Stimulated activated memory B cell treated with anti-CD40 and anti-IgM and Interleukin-4, amounts not matched to agents 10 μg/mL and 1 μg/mL and 100 μg/mL, for 72 hours (primary cell): ENCODE measurements around the gene ABLIM3.

Experiments used
- ATAC-seq: fragments of 150-1000 bp; cut with Tn5 transposase; 2 replicates; pipeline ENCODE4 v1.10.0; 2021
- H3K27ac Mint-ChIP-seq: one replicate; pipeline ENCODE4 v1.8.0; 2022; ENCODE audit warnings: mild to moderate bottlenecking, mixed read lengths
- H3K27me3 Mint-ChIP-seq: one replicate; pipeline ENCODE4 v1.8.0; 2022; ENCODE audit warnings: mixed read lengths
- H3K36me3 Mint-ChIP-seq: one replicate; pipeline ENCODE4 v1.8.0; 2022; ENCODE audit warnings: mixed read lengths
- H3K4me1 Mint-ChIP-seq: one replicate; pipeline ENCODE4 v1.8.0; 2022; ENCODE audit warnings: mixed read lengths
- H3K4me3 Mint-ChIP-seq: one replicate; pipeline ENCODE4 v1.8.0; 2022; ENCODE audit warnings: mild to moderate bottlenecking, moderate library complexity, mixed read lengths
- H3K9me3 Mint-ChIP-seq: one replicate; pipeline ENCODE4 v1.8.0; 2022; ENCODE audit warnings: mixed read lengths

ABLIM3 gene

GRCh38 chr5:149141224-149141956 is at the start of gene ABLIM3:
ABLIM3 (plus strand) TSS chr5:149141493; CDS start chr5:149142096, 603 bp downstream.
- Mint-ChIP-seq H3K4me1 (peaks cover 15% of the 10 kb centered on the region), H3K36me3 (peaks cover 6% of the 10 kb centered on the region), H3K27me3 (peaks cover 34% of the 10 kb centered on the region), H3K27ac (no peak within 1 kb of the TSS), H3K4me3 (peak within 1 kb of the TSS; percentile 56), H3K9me3 (peaks cover 5% of the 10 kb centered on the region)
- ATAC-seq = peak; percentile 80

- Mint-ChIP-seq H3K9me3 (peaks cover 9% of the 10 kb centered on the region), H3K27ac (no peak overlapping the region), H3K27me3 (peaks cover 49% of the 10 kb centered on the region), H3K4me1 (no peaks in the 10 kb centered on the region), H3K36me3 (no peaks in the 10 kb centered on the region), H3K4me3 (no peak overlapping the region)
- ATAC-seq = no peak
Observed at GRCh38 chr5:149093625-149094024, 47.7 kb upstream of the ABLIM3 start.

- no peak for ATAC-seq
- Mint-ChIP-seq H3K9me3 (peaks cover 20% of the 10 kb centered on the region), H3K27me3 (peaks cover 46% of the 10 kb centered on the region), H3K4me3 (no peak overlapping the region), H3K36me3 (peaks cover 4% of the 10 kb centered on the region), H3K4me1 (no peaks in the 10 kb centered on the region), H3K27ac (no peak overlapping the region)
Observed at GRCh38 chr5:149094996-149095395, 46.3 kb upstream of the ABLIM3 start.

- H3K4me3 Mint-ChIP-seq = no peak overlapping the region
- peaks cover 14% of the 10 kb centered on the region for H3K36me3 Mint-ChIP-seq
- H3K27me3 Mint-ChIP-seq = peaks cover 21% of the 10 kb centered on the region
- H3K9me3 Mint-ChIP-seq = peaks cover 31% of the 10 kb centered on the region
- no peaks in the 10 kb centered on the region for H3K4me1 Mint-ChIP-seq
- ATAC-seq = no peak
- no peak overlapping the region for H3K27ac Mint-ChIP-seq
Observed at GRCh38 chr5:149099920-149100319, 41.4 kb upstream of the ABLIM3 start.

GRCh38 chr5:149100331-149100730 is 41.0 kb upstream of the ABLIM3 start:
- Mint-ChIP-seq H3K9me3 (peaks cover 30% of the 10 kb centered on the region), H3K4me1 (no peaks in the 10 kb centered on the region), H3K27ac (no peak overlapping the region), H3K4me3 (no peak overlapping the region), H3K36me3 (peaks cover 14% of the 10 kb centered on the region), H3K27me3 (peaks cover 21% of the 10 kb centered on the region)
- no peak for ATAC-seq

GRCh38 chr5:149108651-149109280 is 32.5 kb upstream of the ABLIM3 start:
- Mint-ChIP-seq H3K4me1 (no peaks in the 10 kb centered on the region), H3K36me3 (no peaks in the 10 kb centered on the region), H3K27ac (no peak overlapping the region), H3K9me3 (no peaks in the 10 kb centered on the region), H3K4me3 (no peak overlapping the region), H3K27me3 (peaks cover 11% of the 10 kb centered on the region)
- ATAC-seq = no peak

GRCh38 chr5:149110406-149110805 is 30.9 kb upstream of the ABLIM3 start:
- Mint-ChIP-seq H3K27ac (no peak overlapping the region), H3K9me3 (no peaks in the 10 kb centered on the region), H3K36me3 (no peaks in the 10 kb centered on the region), H3K27me3 (peaks cover 13% of the 10 kb centered on the region), H3K4me3 (no peak overlapping the region), H3K4me1 (no peaks in the 10 kb centered on the region)
- no peak for ATAC-seq

- no peaks in the 10 kb centered on the region for H3K36me3 Mint-ChIP-seq
- no peak overlapping the region for H3K27ac Mint-ChIP-seq
- peaks cover 46% of the 10 kb centered on the region for H3K27me3 Mint-ChIP-seq
- ATAC-seq = no peak
- H3K4me1 Mint-ChIP-seq = no peaks in the 10 kb centered on the region
- no peak overlapping the region for H3K4me3 Mint-ChIP-seq
- H3K9me3 Mint-ChIP-seq = no peaks in the 10 kb centered on the region
Observed at GRCh38 chr5:149113669-149114068, 27.6 kb upstream of the ABLIM3 start.

GRCh38 chr5:149114403-149115312 is 26.6 kb upstream of the ABLIM3 start:
- H3K27me3 Mint-ChIP-seq = peaks cover 50% of the 10 kb centered on the region
- peak; percentile 84 for ATAC-seq
- no peak overlapping the region for H3K27ac Mint-ChIP-seq
- H3K4me3 Mint-ChIP-seq = no peak overlapping the region
- no peaks in the 10 kb centered on the region for H3K4me1 Mint-ChIP-seq
- no peaks in the 10 kb centered on the region for H3K9me3 Mint-ChIP-seq
- H3K36me3 Mint-ChIP-seq = no peaks in the 10 kb centered on the region

- H3K9me3 Mint-ChIP-seq = no peaks in the 10 kb centered on the region
- no peak overlapping the region for H3K27ac Mint-ChIP-seq
- H3K4me3 Mint-ChIP-seq = no peak overlapping the region
- H3K27me3 Mint-ChIP-seq = peaks cover 64% of the 10 kb centered on the region
- no peaks in the 10 kb centered on the region for H3K36me3 Mint-ChIP-seq
- no peaks in the 10 kb centered on the region for H3K4me1 Mint-ChIP-seq
- no peak for ATAC-seq
Observed at GRCh38 chr5:149117970-149118369, 23.3 kb upstream of the ABLIM3 start.

GRCh38 chr5:149118463-149118862 is 22.8 kb upstream of the ABLIM3 start:
- no peak for ATAC-seq
- Mint-ChIP-seq H3K4me3 (no peak overlapping the region), H3K27ac (no peak overlapping the region), H3K9me3 (no peaks in the 10 kb centered on the region), H3K4me1 (no peaks in the 10 kb centered on the region), H3K27me3 (peaks cover 65% of the 10 kb centered on the region), H3K36me3 (no peaks in the 10 kb centered on the region)

GRCh38 chr5:149121145-149121544 is 20.1 kb upstream of the ABLIM3 start:
- H3K36me3 Mint-ChIP-seq = no peaks in the 10 kb centered on the region
- ATAC-seq = peak; percentile 39
- H3K9me3 Mint-ChIP-seq = peaks cover 2% of the 10 kb centered on the region
- no peak overlapping the region for H3K27ac Mint-ChIP-seq
- no peak overlapping the region for H3K4me3 Mint-ChIP-seq
- no peaks in the 10 kb centered on the region for H3K4me1 Mint-ChIP-seq
- peaks cover 76% of the 10 kb centered on the region for H3K27me3 Mint-ChIP-seq

- no peak for ATAC-seq
- H3K27ac Mint-ChIP-seq = no peak overlapping the region
Observed at GRCh38 chr5:149123211-149123610, 18.1 kb upstream of the ABLIM3 start.

GRCh38 chr5:149125386-149125891 is 15.9 kb upstream of the ABLIM3 start:
- peaks cover 2% of the 10 kb centered on the region for H3K9me3 Mint-ChIP-seq
- no peak overlapping the region for H3K4me3 Mint-ChIP-seq
- no peak for ATAC-seq

More at GRCh38 chr5:149123211-149123610, 18.1 kb upstream of the ABLIM3 start:
- Mint-ChIP-seq H3K4me3 (no peak overlapping the region), H3K36me3 (no peaks in the 10 kb centered on the region), H3K4me1 (no peaks in the 10 kb centered on the region), H3K9me3 (peaks cover 2% of the 10 kb centered on the region), H3K27me3 (peaks cover 55% of the 10 kb centered on the region)

GRCh38 chr5:149126906-149127305 is 14.4 kb upstream of the ABLIM3 start:
- Mint-ChIP-seq H3K4me1 (no peaks in the 10 kb centered on the region), H3K4me3 (no peak overlapping the region), H3K36me3 (no peaks in the 10 kb centered on the region), H3K27ac (no peak overlapping the region), H3K27me3 (peaks cover 45% of the 10 kb centered on the region), H3K9me3 (peaks cover 2% of the 10 kb centered on the region)
- ATAC-seq = no peak

More at GRCh38 chr5:149125386-149125891, 15.9 kb upstream of the ABLIM3 start:
- Mint-ChIP-seq H3K27ac (no peak overlapping the region), H3K27me3 (peaks cover 54% of the 10 kb centered on the region), H3K36me3 (no peaks in the 10 kb centered on the region), H3K4me1 (no peaks in the 10 kb centered on the region)
